Measurements from ENCODE around the gene SPPL2B. TPM values are rescaled to one million over a fixed set of nuclear protein-coding genes. Genes with fewer than 3 reads are reported as not detected.
A peak's percentile ranks its signal among the peaks of the same experiment; 100 is the strongest.

Gene SPPL2B
- total RNA-seq, 1 donor from 2014 or later = 23.9 TPM

- intact Hi-C loops (cut with DNase I) = no loop called here
- ATAC-seq (ENCODE audit: poor library complexity) (no peak), DNase-seq (peak; percentile 58)
These were observed 4.0 kb downstream of the SPPL2B start for GRCh38 chr19:2332341-2333026.

GRCh38 chr19:2333027-2333806, 4.7 kb downstream of the SPPL2B start:
- no peak for ATAC-seq (ENCODE audit: poor library complexity)
- intact Hi-C loops (cut with DNase I) = no loop called here
- no peak for DNase-seq

- intact Hi-C loops (cut with DNase I) = no loop called here
- no peak for ATAC-seq (ENCODE audit: poor library complexity)
These were observed 5.3 kb downstream of the SPPL2B start for GRCh38 chr19:2333807-2334211.

GRCh38 chr19:2334426-2334825, 5.9 kb downstream of the SPPL2B start:
- intact Hi-C loops (cut with DNase I) = no loop called here
- no peak for ATAC-seq (ENCODE audit: poor library complexity)
- no peak for DNase-seq

More at GRCh38 chr19:2333807-2334211, 5.3 kb downstream of the SPPL2B start:
- no peak for DNase-seq

- intact Hi-C loops (cut with DNase I) = no loop called here
- DNase-seq (no peak), ATAC-seq (ENCODE audit: poor library complexity) (no peak)
These were observed 6.7 kb downstream of the SPPL2B start for GRCh38 chr19:2334986-2335846.

GRCh38 chr19:2335848-2336247, 7.4 kb downstream of the SPPL2B start:
- no peak for ATAC-seq (ENCODE audit: poor library complexity)
- intact Hi-C loops (cut with DNase I) = no loop called here
- no peak for DNase-seq

GRCh38 chr19:2336528-2337328, 8.2 kb downstream of the SPPL2B start:
- intact Hi-C loops (cut with DNase I) = no loop called here
- peak; percentile 7 for ATAC-seq (ENCODE audit: poor library complexity)
- DNase-seq = no peak

GRCh38 chr19:2337329-2337707, 8.8 kb downstream of the SPPL2B start:
- DNase-seq (no peak), ATAC-seq (ENCODE audit: poor library complexity) (peak; percentile 30)
- intact Hi-C loops (cut with DNase I) = no loop called here

- DNase-seq (no peak), ATAC-seq (ENCODE audit: poor library complexity) (no peak)
- intact Hi-C loops (cut with DNase I) = no loop called here
These were observed 9.7 kb downstream of the SPPL2B start for GRCh38 chr19:2338055-2338615.

GRCh38 chr19:2338751-2339643, 10.5 kb downstream of the SPPL2B start:
- no peak for ATAC-seq (ENCODE audit: poor library complexity)
- intact Hi-C loops (cut with DNase I) = no loop called here

GRCh38 chr19:2339644-2340310, 11.3 kb downstream of the SPPL2B start:
- ATAC-seq (ENCODE audit: poor library complexity) (no peak), DNase-seq (no peak)
- intact Hi-C loops (cut with DNase I) = no loop called here

More at GRCh38 chr19:2338751-2339643, 10.5 kb downstream of the SPPL2B start:
- no peak for DNase-seq

- intact Hi-C loops (cut with DNase I) = no loop called here
- DNase-seq (no peak), ATAC-seq (ENCODE audit: poor library complexity) (no peak)
These were observed 12.2 kb downstream of the SPPL2B start for GRCh38 chr19:2340496-2341243.

- DNase-seq = no peak
- intact Hi-C loops (cut with DNase I) = no loop called here
- ATAC-seq (ENCODE audit: poor library complexity) = no peak
These were observed 12.8 kb downstream of the SPPL2B start for GRCh38 chr19:2341244-2341751.

GRCh38 chr19:2341982-2342381, 13.5 kb downstream of the SPPL2B start:
- intact Hi-C loops (cut with DNase I) = no loop called here
- ATAC-seq (ENCODE audit: poor library complexity) (no peak), DNase-seq (no peak)

- DNase-seq = no peak
- intact Hi-C loops (cut with DNase I) = no loop called here
- no peak for ATAC-seq (ENCODE audit: poor library complexity)
These were observed 14.3 kb downstream of the SPPL2B start for GRCh38 chr19:2342656-2343288.

Data from Right ventricle myocardium superior (tissue), 1 donor.